IPS DF 4.7 (cell line): ENCODE results near the gene MOGAT3.

Experiments
- DNase-seq: peaks from one replicate; pipeline ENCODE4 v3.0.0-alpha.2; 2013; ENCODE audit warnings: low spot score; ENCODE audit errors: extremely low read depth

MOGAT3 gene

GRCh38 chr7:101161692-101162471 is 39.0 kb downstream of the MOGAT3 start:
- no peak for DNase-seq

GRCh38 chr7:101160910-101161309 is 39.9 kb downstream of the MOGAT3 start:
- DNase-seq: no peak

- DNase-seq: no peak
These were observed 40.9 kb downstream of the MOGAT3 start for GRCh38 chr7:101159696-101160674.

GRCh38 chr7:101156866-101157589 is 43.8 kb downstream of the MOGAT3 start:
- no peak for DNase-seq

GRCh38 chr7:101156277-101156676 is 44.6 kb downstream of the MOGAT3 start:
- DNase-seq: no peak

GRCh38 chr7:101155303-101155702 is 45.5 kb downstream of the MOGAT3 start:
- DNase-seq: no peak

GRCh38 chr7:101154693-101155102 is 46.1 kb downstream of the MOGAT3 start:
- DNase-seq: no peak

GRCh38 chr7:101153969-101154692 is 46.7 kb downstream of the MOGAT3 start, which contains the start of gene AP1S1:
TSS of gene AP1S1 (plus strand) at chr7:101154476. CDS start at chr7:101154515, 39 bp downstream.
- DNase-seq: peak; percentile 99

GRCh38 chr7:101151908-101152651 is 48.8 kb downstream of the MOGAT3 start:
- DNase-seq: no peak
